AG09309 (cell line): ENCODE results near the gene GALNT5.

Experiments used
- DNase-seq: peaks from one replicate; pipeline ENCODE4 v3.0.0-alpha.2; 2010; ENCODE audit warnings: low read depth
- H3K4me3 ChIP-seq: 2 replicates; pipeline ENCODE4 v1.5.1; 2011; ENCODE audit warnings: mild to moderate bottlenecking, low read depth, low read length, moderate library complexity; ENCODE audit not compliant: control insufficient read depth
- CTCF ChIP-seq: IDR thresholded peaks from 2 replicates; pipeline ENCODE4 v1.5.1; 2011; ENCODE audit warnings: mild to moderate bottlenecking, low read depth, low read length, inconsistent platforms; ENCODE audit not compliant: insufficient read depth, control insufficient read depth; ENCODE audit errors: missing control alignments

GALNT5 gene

DNA sequence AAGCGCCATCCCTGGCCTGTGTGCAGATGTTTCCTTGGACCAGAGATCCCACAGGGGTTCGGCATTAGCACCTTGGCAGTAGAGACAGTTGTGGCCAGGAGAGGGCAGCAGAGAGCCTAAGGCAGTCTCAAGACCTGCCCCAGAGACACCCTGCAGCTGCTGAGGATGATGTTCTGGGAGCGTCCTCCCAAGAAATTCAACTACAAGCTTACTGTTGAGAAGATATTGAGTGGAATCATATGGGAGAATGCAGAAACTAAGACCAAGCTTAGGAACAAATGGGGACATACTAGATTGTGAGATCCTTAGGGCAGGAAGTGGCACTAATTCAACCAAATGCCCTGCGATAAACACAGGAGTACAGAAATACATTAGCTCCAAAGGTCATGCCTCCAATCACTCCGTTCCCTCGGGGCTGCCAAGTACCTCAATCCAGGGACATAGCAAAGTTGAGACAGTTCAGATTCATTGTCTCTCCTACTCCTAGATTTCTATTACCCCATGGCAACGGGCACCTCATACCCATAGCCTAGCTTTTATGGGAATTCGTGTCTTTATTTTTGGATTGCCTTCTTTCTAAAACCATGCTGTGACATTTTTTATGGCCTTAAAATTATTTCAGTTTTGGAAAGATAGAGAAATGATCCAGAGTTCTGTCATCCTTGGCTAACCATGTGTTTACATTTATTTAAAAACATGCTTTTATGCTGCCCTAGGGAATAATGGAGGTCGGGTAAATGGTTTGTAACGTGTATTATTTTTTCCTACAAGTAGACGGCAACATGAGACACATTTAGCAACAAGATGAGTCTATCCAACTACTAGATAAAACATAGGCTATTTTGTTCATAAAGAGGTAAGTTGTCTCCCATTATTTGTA, 70.4 kb downstream of the GALNT5 start:
- TF ChIP-seq CTCF = peak; percentile 98
- H3K4me3 ChIP-seq = no peak overlapping the region
- DNase-seq = no peak

DNA sequence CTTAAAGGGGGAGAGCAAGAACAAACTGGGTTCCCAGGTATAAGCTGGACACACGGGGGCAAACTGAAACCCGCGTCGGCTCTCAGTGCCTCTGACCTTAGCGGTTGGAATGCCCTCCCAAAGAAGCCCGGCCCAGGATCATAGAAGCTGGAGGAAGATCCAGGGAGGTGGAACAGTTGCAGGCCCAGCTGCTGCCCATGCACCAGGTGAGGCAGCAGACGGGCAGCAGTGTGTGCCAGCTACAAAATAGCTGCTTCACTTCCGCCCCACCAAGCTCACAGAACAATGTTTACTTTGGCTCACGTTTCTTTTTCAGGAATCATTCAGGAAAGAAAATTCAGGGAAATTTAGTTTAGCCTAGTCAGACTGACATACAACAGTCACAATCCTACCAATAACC, 72.0 kb downstream of the GALNT5 start:
- TF ChIP-seq CTCF = no peak
- H3K4me3 ChIP-seq = no peak overlapping the region
- DNase-seq = no peak

GRCh38 chr2:157333304-157334047, 76.0 kb downstream of the GALNT5 start:
- no peak for DNase-seq
- no peak for TF ChIP-seq CTCF
- no peak overlapping the region for H3K4me3 ChIP-seq

- TF ChIP-seq CTCF = no peak
- DNase-seq = no peak
- H3K4me3 ChIP-seq = no peak overlapping the region
Observed at GRCh38 chr2:157334335-157334734, 76.8 kb downstream of the GALNT5 start.

GRCh38 chr2:157334797-157335196, 77.3 kb downstream of the GALNT5 start:
- no peak for TF ChIP-seq CTCF
- no peak for DNase-seq
- no peak overlapping the region for H3K4me3 ChIP-seq

GRCh38 chr2:157336137-157337010, 78.9 kb downstream of the GALNT5 start:
- TF ChIP-seq CTCF = peak; percentile 54
- no peak for DNase-seq
- H3K4me3 ChIP-seq = no peak overlapping the region
